ENCODE data around the gene PATL2.
"Not testable (repeated sequence)": the region's sequence is repeated elsewhere in the genome, so short reads cannot be mapped to it uniquely, and the experiment has no call there.

Gene PATL2

DNA sequence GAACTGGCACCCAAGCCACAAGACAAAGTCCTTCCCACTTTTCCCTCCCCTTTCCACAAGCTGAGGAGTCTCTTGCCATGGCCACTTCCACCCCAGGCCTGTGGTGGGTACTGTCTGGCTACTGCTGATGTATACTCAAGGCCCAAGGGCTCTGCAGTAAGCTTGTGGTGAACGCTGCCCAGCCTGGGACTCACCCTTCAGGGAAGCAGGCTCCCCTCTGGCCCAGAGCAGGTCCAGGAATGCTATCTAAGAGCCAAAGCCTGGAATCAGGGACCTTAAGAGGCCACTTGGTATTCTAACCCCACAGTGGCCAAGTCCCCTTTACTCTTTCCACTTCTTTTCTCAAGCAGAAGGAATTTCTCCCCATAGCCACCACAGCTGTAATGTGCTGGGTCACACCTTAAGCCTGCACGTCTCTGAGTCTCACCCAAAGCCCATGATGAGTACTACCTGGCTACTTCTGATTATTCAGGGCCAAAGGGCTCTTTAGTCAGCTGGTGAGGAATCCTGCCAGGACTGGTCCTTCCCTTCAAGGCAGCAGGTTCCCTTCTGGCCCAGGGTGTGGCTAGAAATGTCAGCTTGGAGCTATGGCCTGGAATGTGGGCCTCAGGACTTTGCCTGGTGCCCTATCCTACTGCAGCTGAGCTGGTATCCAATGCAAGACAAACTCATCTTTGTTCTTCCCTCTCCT is 4.0 kb downstream of the PATL2 start:
- no peaks in the 10 kb centered on the region for H3K9me3 ChIP-seq (ENCODE audit: control insufficient read depth, low read length)
- H3K36me3 ChIP-seq (ENCODE audit: control insufficient read depth, insufficient read depth, low read length) = no peaks in the 10 kb centered on the region
- no peaks in the 10 kb centered on the region for H3K4me1 ChIP-seq
- no peak overlapping the region for H3K9ac ChIP-seq
- H3K27me3 ChIP-seq (ENCODE audit: control insufficient read depth, insufficient read depth, low read length) = no peaks in the 10 kb centered on the region
- H3K79me2 ChIP-seq = no peaks in the 10 kb centered on the region
- H3K4me3 ChIP-seq (ENCODE audit: low read depth, low read length) = no peak overlapping the region
- no peak overlapping the region for H3K4me2 ChIP-seq (ENCODE audit: low read length)
- H2AFZ ChIP-seq = no peak overlapping the region
- no peak overlapping the region for H3K27ac ChIP-seq
- TF ChIP-seq, protein P1, sequence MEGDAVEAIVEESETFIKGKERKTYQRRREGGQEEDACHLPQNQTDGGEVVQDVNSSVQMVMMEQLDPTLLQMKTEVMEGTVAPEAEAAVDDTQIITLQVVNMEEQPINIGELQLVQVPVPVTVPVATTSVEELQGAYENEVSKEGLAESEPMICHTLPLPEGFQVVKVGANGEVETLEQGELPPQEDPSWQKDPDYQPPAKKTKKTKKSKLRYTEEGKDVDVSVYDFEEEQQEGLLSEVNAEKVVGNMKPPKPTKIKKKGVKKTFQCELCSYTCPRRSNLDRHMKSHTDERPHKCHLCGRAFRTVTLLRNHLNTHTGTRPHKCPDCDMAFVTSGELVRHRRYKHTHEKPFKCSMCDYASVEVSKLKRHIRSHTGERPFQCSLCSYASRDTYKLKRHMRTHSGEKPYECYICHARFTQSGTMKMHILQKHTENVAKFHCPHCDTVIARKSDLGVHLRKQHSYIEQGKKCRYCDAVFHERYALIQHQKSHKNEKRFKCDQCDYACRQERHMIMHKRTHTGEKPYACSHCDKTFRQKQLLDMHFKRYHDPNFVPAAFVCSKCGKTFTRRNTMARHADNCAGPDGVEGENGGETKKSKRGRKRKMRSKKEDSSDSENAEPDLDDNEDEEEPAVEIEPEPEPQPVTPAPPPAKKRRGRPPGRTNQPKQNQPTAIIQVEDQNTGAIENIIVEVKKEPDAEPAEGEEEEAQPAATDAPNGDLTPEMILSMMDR (IDR thresholded peaks at IDR 0.05) = no peak

DNA sequence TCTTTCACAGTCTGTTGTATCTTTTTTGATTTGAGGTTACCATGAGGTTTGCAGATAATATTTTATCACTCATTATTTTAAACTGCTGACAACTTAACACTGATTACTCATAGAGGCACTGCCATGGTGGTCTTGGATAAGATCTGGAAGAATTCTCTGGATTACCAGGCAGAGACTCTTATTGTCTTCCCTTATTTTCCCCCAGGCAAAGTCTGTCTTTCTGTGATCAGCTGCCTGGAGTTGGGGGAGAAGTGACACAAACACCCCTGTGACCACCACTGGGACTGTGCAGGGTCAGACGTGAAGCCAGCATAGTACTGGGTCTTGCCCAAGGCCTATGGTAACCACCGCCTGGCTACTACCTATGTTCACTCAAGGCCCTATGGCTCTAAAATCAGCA is 4.7 kb downstream of the PATL2 start:
- Histone ChIP-seq H3K9me3 (ENCODE audit: control insufficient read depth, low read length) (no peaks in the 10 kb centered on the region), H3K4me2 (ENCODE audit: low read length) (no peak overlapping the region), H2AFZ (no peak overlapping the region), H3K36me3 (ENCODE audit: control insufficient read depth, insufficient read depth, low read length) (no peaks in the 10 kb centered on the region), H3K27ac (no peak overlapping the region), H3K9ac (no peak overlapping the region), H3K4me3 (ENCODE audit: low read depth, low read length) (no peak overlapping the region), H3K79me2 (no peaks in the 10 kb centered on the region), H3K4me1 (no peaks in the 10 kb centered on the region), H3K27me3 (ENCODE audit: control insufficient read depth, insufficient read depth, low read length) (no peaks in the 10 kb centered on the region)
- TF ChIP-seq, protein P1 (IDR thresholded peaks at IDR 0.05) = no peak

DNA sequence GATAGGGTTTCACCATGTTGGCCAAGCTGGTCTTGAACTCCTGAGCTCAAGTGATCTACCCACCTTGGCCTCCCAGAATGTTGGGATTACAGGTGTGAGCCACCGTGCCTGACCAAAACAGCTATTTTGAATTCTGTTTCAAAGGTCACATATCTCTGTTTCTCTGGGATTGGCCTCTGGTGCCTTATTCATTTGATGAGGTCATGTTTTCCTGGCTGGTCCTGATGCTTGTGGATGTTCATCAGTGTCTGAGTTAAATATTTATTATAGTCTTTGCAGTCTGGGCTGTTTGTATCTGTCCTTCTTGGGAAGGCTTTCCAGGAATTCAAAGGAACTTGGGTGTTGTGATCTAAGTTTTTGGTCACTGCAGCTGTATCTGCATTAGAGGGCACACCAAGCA is 5.1 kb downstream of the PATL2 start:
- Histone ChIP-seq H3K27ac (no peak overlapping the region), H3K9me3 (ENCODE audit: control insufficient read depth, low read length) (no peaks in the 10 kb centered on the region), H3K36me3 (ENCODE audit: control insufficient read depth, insufficient read depth, low read length) (no peaks in the 10 kb centered on the region), H3K4me1 (no peaks in the 10 kb centered on the region), H2AFZ (no peak overlapping the region), H3K9ac (no peak overlapping the region), H3K79me2 (no peaks in the 10 kb centered on the region), H3K27me3 (ENCODE audit: control insufficient read depth, insufficient read depth, low read length) (no peaks in the 10 kb centered on the region), H3K4me2 (ENCODE audit: low read length) (no peak overlapping the region), H3K4me3 (ENCODE audit: low read depth, low read length) (no peak overlapping the region)
- TF ChIP-seq, protein P1 (IDR thresholded peaks at IDR 0.05) = no peak

DNA sequence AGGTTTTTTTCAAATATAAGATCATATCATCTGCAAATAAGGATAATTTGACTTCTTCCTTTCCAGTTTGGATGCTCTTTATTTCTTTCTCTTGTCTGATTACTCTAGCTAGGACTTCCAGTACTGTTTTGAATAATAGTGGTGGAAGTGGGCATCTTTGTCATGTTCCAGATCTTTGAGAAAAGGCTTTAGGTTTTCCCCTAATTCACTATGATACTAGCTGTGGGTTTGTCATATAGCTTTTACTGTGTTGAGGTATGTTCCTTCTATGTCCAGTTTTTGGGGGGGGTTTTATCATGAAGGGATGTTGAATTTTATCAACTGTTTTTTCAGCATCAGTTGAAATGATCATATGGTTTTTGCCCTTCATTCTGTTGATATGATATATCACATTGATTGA is 10.4 kb downstream of the PATL2 start:
- not testable (repeated sequence) for H3K4me1 ChIP-seq; H3K79me2 ChIP-seq; H3K9me3 ChIP-seq (ENCODE audit: control insufficient read depth, low read length); H3K4me2 ChIP-seq (ENCODE audit: low read length); H3K4me3 ChIP-seq (ENCODE audit: low read depth, low read length); H3K9ac ChIP-seq; H3K27me3 ChIP-seq (ENCODE audit: control insufficient read depth, insufficient read depth, low read length); H3K27ac ChIP-seq; H3K36me3 ChIP-seq (ENCODE audit: control insufficient read depth, insufficient read depth, low read length); H2AFZ ChIP-seq

DNA sequence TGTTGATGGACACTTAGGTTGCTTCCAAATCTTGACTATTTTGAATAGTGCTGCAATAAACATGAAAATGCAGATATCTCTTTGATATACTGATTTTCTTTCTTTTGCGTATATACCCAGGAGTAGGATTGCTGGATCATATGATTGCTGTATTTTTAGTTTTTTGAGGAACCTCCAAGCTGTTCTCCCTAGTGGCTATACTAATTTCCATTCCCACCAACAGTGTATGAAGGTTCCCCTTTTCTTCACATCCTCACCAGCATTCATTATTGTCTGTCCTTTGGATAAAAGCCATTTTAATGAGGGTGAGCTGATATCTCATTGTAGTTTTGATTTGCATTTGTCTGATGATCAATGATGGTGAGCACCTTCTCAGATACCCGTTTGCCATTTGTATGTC is 12.5 kb downstream of the PATL2 start:
- Histone ChIP-seq H3K27ac (no peak overlapping the region), H3K4me1 (no peaks in the 10 kb centered on the region), H3K4me3 (ENCODE audit: low read depth, low read length) (no peak overlapping the region), H3K4me2 (ENCODE audit: low read length) (no peak overlapping the region), H3K79me2 (no peaks in the 10 kb centered on the region), H3K36me3 (ENCODE audit: control insufficient read depth, insufficient read depth, low read length) (no peaks in the 10 kb centered on the region), H3K27me3 (ENCODE audit: control insufficient read depth, insufficient read depth, low read length) (no peaks in the 10 kb centered on the region), H3K9me3 (ENCODE audit: control insufficient read depth, low read length) (no peaks in the 10 kb centered on the region), H3K9ac (no peak overlapping the region), H2AFZ (no peak overlapping the region)
- TF ChIP-seq, protein P1 (IDR thresholded peaks at IDR 0.05) = no peak
